GM12878 (cell line): ENCODE measurements around the gene PTK6. TPM values are rescaled to one million over a fixed set of nuclear protein-coding genes. Genes with fewer than 3 reads are reported as not detected.

Experiments
- ATAC-seq: fragments of 200-7000 bp; cut with Tn5 transposase; 3 replicates; pipeline ENCODE4 v1.9.1; 2020; ENCODE audit warnings: mild to moderate bottlenecking, moderate library complexity
- BruUV-seq: library from RNA; stranded (reverse); fragments of 400-500 nt; replicated peaks from 2 replicates; lab custom pipeline; 2021; lab: Mats Ljungman, UMichigan
- CTCF ChIA-PET: fragments of 300-600 bp; sonication (Branson Sonifier 250); formaldehyde crosslinking; extraction: SDS; loops from one replicate; lab custom pipeline; 2021; ENCODE audit warnings: inconsistent platforms; lab: Yijun Ruan, JAX
- POLR2A ChIA-PET: fragments of 350-600 bp; formaldehyde crosslinking; extraction: SDS; loops from one replicate; lab custom pipeline; 2021; ENCODE audit warnings: inconsistent platforms; lab: Charles Lee
- RAD21 ChIA-PET: fragments of 300-600 bp; sonication (Branson Sonifier 250); formaldehyde crosslinking; loops from one replicate; lab custom pipeline; 2023; ENCODE audit warnings: antibody characterized with exemption; ENCODE audit not compliant: unreplicated experiment; lab: Charles Lee
- SMC1A ChIA-PET: fragments of 300-600 bp; sonication (Branson Sonifier 250); formaldehyde crosslinking; loops from one replicate; lab custom pipeline; 2023; ENCODE audit not compliant: unreplicated experiment, uncharacterized antibody; lab: Charles Lee
- DNase-seq: peaks from one replicate; pipeline ENCODE4 v3.0.0-alpha.2; 2011; ENCODE audit warnings: low read depth, low spot score
- FAIRE-seq: peaks from 3 replicates; lab custom pipeline; 2011; peaks lifted over from hg19 to GRCh38; lab: Jason Lieb, UNC
- H2AFZ ChIP-seq: 2 replicates; pipeline ENCODE4 v1.6.0; 2011; ENCODE audit warnings: low read depth, low read length, control low read depth; ENCODE audit not compliant: control insufficient read depth
- H3K27ac ChIP-seq: 2 replicates; pipeline ENCODE4 v1.5.1; 2011; ENCODE audit warnings: control low read depth; ENCODE audit not compliant: control insufficient read depth, insufficient read depth
- H3K27me3 ChIP-seq, 2 experiments: replicated peaks in 1 of 2; 2 replicates each; pipeline versions ENCODE4 v1.6.0 to v1.6.1; 2011; ENCODE audit warnings: low read length in 1 of 2; ENCODE audit not compliant: control insufficient read depth in 2 of 2, insufficient read depth in 2 of 2
- H3K36me3 ChIP-seq, 2 experiments: 2 replicates each; pipeline ENCODE4 v1.5.1; 2011; ENCODE audit warnings: low read length in 1 of 2; ENCODE audit not compliant: control insufficient read depth in 2 of 2, insufficient read depth in 2 of 2
- H3K4me1 ChIP-seq: 2 replicates; pipeline ENCODE4 v1.6.1; 2011; ENCODE audit warnings: mild to moderate bottlenecking, low read length, moderate library complexity, mixed read lengths; ENCODE audit not compliant: control insufficient read depth, insufficient read depth
- H3K4me2 ChIP-seq: 2 replicates; pipeline ENCODE4 v1.6.0; 2011; ENCODE audit warnings: control low read depth; ENCODE audit not compliant: control insufficient read depth, insufficient read depth
- H3K4me3 ChIP-seq: fragments of 200-600 bp; sonication (generic); 2 replicates; pipeline ENCODE4 v1.5.1; 2016
- H3K79me2 ChIP-seq: 2 replicates; pipeline ENCODE4 v1.6.0; 2011; ENCODE audit warnings: low read length; ENCODE audit not compliant: control insufficient read depth, insufficient read depth
- H3K9ac ChIP-seq: 2 replicates; pipeline ENCODE4 v1.8.0; 2011; ENCODE audit warnings: low read length, control low read depth, mixed read lengths; ENCODE audit not compliant: control insufficient read depth, insufficient read depth
- H3K9me3 ChIP-seq: replicated peaks from 3 replicates; pipeline ENCODE4 v1.5.1; 2011; ENCODE audit warnings: mild to moderate bottlenecking, low read length; ENCODE audit not compliant: control insufficient read depth, insufficient read depth
- H4K20me1 ChIP-seq: 2 replicates; pipeline ENCODE4 v1.6.0; 2011; ENCODE audit not compliant: control insufficient read depth, insufficient read depth
- CHD2 ChIP-seq: IDR thresholded peaks from 2 replicates; pipeline ENCODE4 v1.6.1; 2011; ENCODE audit warnings: low read depth, low read length, improper control_type of control experiment, borderline replicate concordance
- HDGF ChIP-seq: fragments of 450-650 bp; IDR thresholded peaks from 2 replicates; pipeline ENCODE4 v1.6.1; 2016; ENCODE audit warnings: antibody characterized with exemption
- NFYB ChIP-seq: IDR thresholded peaks from 2 replicates; pipeline ENCODE4 v1.6.1; 2011; ENCODE audit warnings: low read depth, mild to moderate bottlenecking, low read length, improper control_type of control experiment, moderate library complexity; ENCODE audit not compliant: insufficient read depth
- SIN3A ChIP-seq: IDR thresholded peaks from 2 replicates; pipeline ENCODE4 v1.6.1; 2012; ENCODE audit warnings: low read depth, low read length, improper control_type of control experiment
- SP1 ChIP-seq: IDR thresholded peaks from one replicate; pipeline ENCODE4 v1.6.1; 2011; ENCODE audit warnings: low read depth, low read length
- SRF ChIP-seq, 2 experiments: IDR thresholded peaks; 2 replicates each; pipeline ENCODE4 v1.6.1; 2011; ENCODE audit warnings: low read depth in 2 of 2, low read length in 2 of 2, mild to moderate bottlenecking in 1 of 2, moderate library complexity in 1 of 2
- SUZ12 ChIP-seq: fragments of 200-600 bp; sonication (generic); IDR thresholded peaks from one replicate; pipeline ENCODE4 v1.6.1; 2018; ENCODE audit warnings: antibody characterized with exemption, mild to moderate bottlenecking; ENCODE audit not compliant: unreplicated experiment
- YBX1 ChIP-seq: fragments of 450-650 bp; IDR thresholded peaks from 2 replicates; pipeline ENCODE4 v1.6.1; 2016; ENCODE audit warnings: antibody characterized with exemption
- ZNF592 ChIP-seq: fragments of 450-650 bp; IDR thresholded peaks from 2 replicates; pipeline ENCODE4 v1.6.1; 2017; ENCODE audit warnings: mild to moderate bottlenecking, moderate library complexity
- ZNF687 ChIP-seq: fragments of 450-650 bp; IDR thresholded peaks from 2 replicates; pipeline ENCODE4 v1.6.1; 2017; ENCODE audit warnings: mild to moderate bottlenecking, moderate library complexity
- WGBS: methylation state at CpG from one replicate; pipeline ENCODE4 v1.1.6; 2016; ENCODE audit warnings: low lambda C conversion rate; ENCODE audit not compliant: insufficient replicate concordance, insufficient coverage; ENCODE audit errors: missing lambda C conversion rate; 5-methylcytosine and 5-hydroxymethylcytosine counted together
- in situ Hi-C: fragments of 300-500 bp; cut with MboI; formaldehyde crosslinking; loops from 9 replicates; pipeline ENCODE4 v1.14.3; 2018; ENCODE audit warnings: mixed read lengths
- intact Hi-C: fragments of 100-400 bp; cut with micrococcal nuclease; formaldehyde crosslinking; loops from one replicate; pipeline ENCODE4 v1.14.2; 2022; ENCODE audit not compliant: unreplicated experiment
- polyA plus RNA-seq, 11 experiments: library from polyadenylated mRNA; depleted of rRNA in 4 of 11; unstranded in 6 of 11; stranded (reverse) in 5 of 11; fragments of >200 nt; fragmentation: Nextera tagmentation in 4 of 11; fragmentation: Illumina TruSeq in 1 of 11; extraction: Ambion mirVana in 4 of 11; extraction: Trizol in 1 of 11; gene quantifications; 1 replicate in 1 of 11; 2 replicates in 10 of 11; pipeline versions ENCODE4 v1.2.1 to v1.2.3, GENCODE V29; 2011 to 2016; ENCODE audit warnings: inconsistent platforms in 2 of 11, missing spikeins in 2 of 11, low read depth in 1 of 11
- total RNA-seq, 4 experiments: library from RNA; depleted of rRNA in 3 of 4; stranded (reverse); fragments of >200 nt in 3 of 4; fragmentation: Illumina TruSeq in 1 of 4; extraction: Trizol in 1 of 4; gene quantifications; 2 replicates each; pipeline versions ENCODE4 v1.2.1 to v1.2.3, GENCODE V29; 2013 to 2021
- TF ChIP-seq, protein P1 (sequence below): fragments of 150-350 bp; IDR thresholded peaks from 2 replicates; pipeline ENCODE4 v1.6.1; 2016; ENCODE audit warnings: low read depth, low read length

PTK6 gene
- total and polyA plus RNA-seq, 10 of the 15 experiments (the other 5 are each of a cell fraction or from before 2014, with no cell fraction given): 0.02 to 0.21 (median 0.09) TPM; not detected in 3

- H3K9me3 ChIP-seq: no peaks in the 10 kb centered on the region; the same call in 2 of the 3 replicates
- DNase-seq (no peak), FAIRE-seq (no peak), ATAC-seq (no peak)
- WGBS: 69% methylated on average over 27 of the region's 27 CpGs
- no peak overlapping the region for H3K9ac ChIP-seq
- H3K27me3 ChIP-seq: peaks cover 1 to 4% of the 10 kb centered on the region in 2 experiments; a peak in 3 of 4 replicates
- SMC1A ChIA-PET: no interaction called here
- H3K4me1 ChIP-seq: no peaks in the 10 kb centered on the region
- no peak overlapping the region for H3K4me3 ChIP-seq
- intact Hi-C loops (no loop called here), in situ Hi-C loops (no loop called here)
- no peaks in the 10 kb centered on the region for H3K36me3 ChIP-seq
- no peak overlapping the region for H2AFZ ChIP-seq
- no peak overlapping the region for H3K27ac ChIP-seq
- RAD21 ChIA-PET: interaction anchor here (0.6 kb wide), 1 partner anchor 406 kb away, joined by 3 read pairs; no protein-coding TSS in a partner anchor
- POLR2A ChIA-PET: no interaction called here
- H3K79me2 ChIP-seq: no peaks in the 10 kb centered on the region
- no peak overlapping the region for H3K4me2 ChIP-seq
- CTCF ChIA-PET: no interaction called here
- no peaks in the 10 kb centered on the region for H4K20me1 ChIP-seq
- BruUV-seq: no TSS peak
- TF ChIP-seq HDGF (no peak), SP1 (no peak), SIN3A (no peak), CHD2 (no peak), SRF (IDR thresholded peaks at IDR 0.05; ENCODE audit: low read depth in 2 of 2, low read length in 2 of 2) (no peak), ZNF687 (no peak), YBX1 (no peak), ZNF592 (no peak), SUZ12 (no peak), NFYB (no peak)
- TF ChIP-seq, protein P1, sequence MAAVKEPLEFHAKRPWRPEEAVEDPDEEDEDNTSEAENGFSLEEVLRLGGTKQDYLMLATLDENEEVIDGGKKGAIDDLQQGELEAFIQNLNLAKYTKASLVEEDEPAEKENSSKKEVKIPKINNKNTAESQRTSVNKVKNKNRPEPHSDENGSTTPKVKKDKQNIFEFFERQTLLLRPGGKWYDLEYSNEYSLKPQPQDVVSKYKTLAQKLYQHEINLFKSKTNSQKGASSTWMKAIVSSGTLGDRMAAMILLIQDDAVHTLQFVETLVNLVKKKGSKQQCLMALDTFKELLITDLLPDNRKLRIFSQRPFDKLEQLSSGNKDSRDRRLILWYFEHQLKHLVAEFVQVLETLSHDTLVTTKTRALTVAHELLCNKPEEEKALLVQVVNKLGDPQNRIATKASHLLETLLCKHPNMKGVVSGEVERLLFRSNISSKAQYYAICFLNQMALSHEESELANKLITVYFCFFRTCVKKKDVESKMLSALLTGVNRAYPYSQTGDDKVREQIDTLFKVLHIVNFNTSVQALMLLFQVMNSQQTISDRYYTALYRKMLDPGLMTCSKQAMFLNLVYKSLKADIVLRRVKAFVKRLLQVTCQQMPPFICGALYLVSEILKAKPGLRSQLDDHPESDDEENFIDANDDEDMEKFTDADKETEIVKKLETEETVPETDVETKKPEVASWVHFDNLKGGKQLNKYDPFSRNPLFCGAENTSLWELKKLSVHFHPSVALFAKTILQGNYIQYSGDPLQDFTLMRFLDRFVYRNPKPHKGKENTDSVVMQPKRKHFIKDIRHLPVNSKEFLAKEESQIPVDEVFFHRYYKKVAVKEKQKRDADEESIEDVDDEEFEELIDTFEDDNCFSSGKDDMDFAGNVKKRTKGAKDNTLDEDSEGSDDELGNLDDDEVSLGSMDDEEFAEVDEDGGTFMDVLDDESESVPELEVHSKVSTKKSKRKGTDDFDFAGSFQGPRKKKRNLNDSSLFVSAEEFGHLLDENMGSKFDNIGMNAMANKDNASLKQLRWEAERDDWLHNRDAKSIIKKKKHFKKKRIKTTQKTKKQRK: no peak
Observed at GRCh38 chr20:63500902-63501817, 36.0 kb downstream of the PTK6 start.
